ENCODE data around the gene DSCAML1.

Gene DSCAML1

DNA sequence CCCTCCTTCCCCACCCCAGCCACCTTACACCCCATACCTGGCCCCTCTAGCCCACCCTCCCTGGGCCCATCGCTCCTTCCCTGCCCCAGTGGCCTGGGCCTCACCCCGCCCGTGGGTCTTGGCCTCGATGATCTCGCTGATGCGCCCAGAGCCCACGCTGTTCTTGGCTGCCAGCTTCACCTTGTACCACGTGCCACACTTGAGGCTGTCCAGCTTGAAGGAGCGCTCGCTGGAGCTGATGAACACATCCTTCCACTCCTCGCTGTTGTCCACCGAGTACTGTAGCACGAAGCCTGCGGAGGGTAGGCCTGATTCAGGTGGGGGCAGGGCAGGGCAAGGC is 359.3 kb downstream of the DSCAML1 start:
- DNase-seq (ENCODE audit: low read depth in 1 of 2, low spot score in 1 of 2) = no peak

DNA sequence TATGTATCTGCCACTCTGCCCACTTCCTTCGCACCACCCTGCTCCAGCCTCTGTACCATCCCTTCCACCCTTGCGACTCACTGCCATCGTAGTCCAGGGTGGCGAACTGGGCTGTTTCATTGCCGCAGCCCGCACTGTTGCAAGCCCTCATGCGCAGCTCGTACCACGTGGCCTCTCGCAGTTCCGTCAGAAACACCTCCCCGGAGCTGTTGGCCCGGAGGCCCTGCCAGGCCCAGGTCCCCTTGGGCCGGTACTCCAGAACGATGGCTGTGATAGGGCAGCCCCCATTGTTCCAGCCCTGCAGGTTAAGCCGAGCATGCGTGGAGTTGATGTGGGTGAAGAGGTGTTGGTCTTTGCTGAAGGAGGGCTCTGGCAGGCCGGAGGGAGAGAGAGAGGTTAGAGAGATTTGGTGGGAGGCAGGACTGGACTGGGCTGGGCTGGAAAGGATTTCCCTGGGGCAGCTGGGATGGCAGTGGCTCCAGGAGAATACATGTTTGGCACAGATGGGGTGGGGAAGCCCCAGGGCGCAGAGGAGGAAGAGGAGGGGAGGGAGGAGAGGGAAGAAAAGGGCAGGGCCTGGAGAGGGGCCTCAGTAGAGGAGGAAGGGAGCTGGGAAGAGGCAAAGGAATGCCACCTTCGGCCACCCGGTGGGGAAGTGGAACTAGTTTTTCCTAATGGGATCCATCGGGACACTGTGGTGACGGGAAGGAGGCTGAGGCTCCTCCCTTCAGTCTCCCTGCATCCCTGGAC is 359.8 kb downstream of the DSCAML1 start:
- no peak for DNase-seq (ENCODE audit: low read depth in 1 of 2, low spot score in 1 of 2)

DNA sequence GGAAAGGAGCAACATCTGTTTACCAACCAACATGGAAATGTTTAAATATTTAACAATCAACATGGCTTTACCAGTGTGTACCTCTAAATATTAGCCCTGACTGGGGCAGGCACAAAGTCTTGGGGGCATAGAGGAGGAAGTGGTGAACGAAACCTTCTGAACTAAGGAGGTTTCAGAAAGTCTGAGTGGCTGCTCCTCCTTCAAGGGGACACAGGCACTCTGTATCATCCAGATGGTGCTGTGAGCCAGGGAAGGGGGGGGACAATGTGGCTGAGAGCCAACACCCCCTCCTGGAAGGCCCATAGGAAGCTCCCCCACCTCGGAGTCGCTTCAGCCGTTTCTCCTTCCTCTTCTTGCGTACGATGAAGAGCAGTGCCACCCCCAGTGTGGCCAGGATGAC is 361.7 kb downstream of the DSCAML1 start:
- no peak for DNase-seq (ENCODE audit: low read depth in 1 of 2, low spot score in 1 of 2)

DNA sequence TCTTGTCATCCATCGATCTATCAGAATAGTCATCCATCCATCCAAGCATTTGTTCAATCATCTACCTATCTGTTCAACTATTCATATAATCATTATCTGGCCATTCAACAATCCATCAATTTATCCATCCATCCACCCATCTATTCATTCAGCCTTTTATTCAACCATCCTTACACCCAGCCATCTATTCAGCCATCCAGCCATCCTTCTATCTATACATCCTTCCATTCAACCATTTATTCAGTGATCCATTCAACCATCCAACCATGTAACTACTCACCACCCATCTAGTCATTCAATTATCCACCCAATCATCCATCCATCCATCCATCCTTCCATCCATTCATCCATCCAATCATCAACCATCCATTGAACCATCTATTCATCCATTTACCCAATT is 362.5 kb downstream of the DSCAML1 start:
- DNase-seq (ENCODE audit: low read depth in 1 of 2, low spot score in 1 of 2) = no peak

DNA sequence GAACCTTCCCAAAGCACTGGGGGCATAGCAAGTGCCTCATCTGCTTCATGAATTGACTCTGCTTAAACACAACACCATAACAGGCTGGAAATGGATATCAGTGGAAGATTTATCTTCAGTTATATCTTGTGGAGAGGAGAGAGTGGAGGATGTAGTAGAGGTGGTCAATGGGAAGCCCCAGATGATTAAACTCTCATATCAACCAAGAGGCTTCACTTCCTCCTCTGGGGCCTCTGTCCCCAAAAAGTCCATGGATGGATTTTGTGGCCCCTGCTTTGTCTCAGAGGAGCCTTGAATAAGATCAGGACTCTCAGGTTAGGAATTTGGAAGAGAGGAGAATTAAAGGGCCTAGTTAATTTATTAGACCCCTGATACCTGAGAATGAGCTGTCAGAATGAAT is 363.3 kb downstream of the DSCAML1 start:
- no peak for DNase-seq (ENCODE audit: low read depth in 1 of 2, low spot score in 1 of 2)

DNA sequence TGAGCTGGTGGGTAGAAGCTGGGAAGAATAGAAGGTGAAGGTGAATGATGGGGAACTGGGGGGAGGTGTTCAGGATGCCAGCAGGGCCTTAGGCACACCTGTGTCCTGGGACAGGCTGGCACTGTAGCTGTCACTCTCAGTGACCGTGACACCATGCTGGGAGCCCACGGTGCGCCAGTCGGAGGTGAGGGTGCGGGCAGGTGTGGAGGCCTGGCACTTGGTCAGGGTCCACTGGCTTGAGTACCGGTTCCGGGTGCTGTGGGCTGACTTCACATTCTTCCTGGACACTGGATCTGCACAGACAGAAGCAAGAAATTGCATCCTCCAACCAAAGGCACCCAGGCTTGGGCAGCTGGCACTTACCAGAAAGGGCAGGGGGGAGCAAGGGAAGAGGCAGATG is 365.6 kb downstream of the DSCAML1 start:
- no peak for DNase-seq (ENCODE audit: low read depth in 1 of 2, low spot score in 1 of 2)

DNA sequence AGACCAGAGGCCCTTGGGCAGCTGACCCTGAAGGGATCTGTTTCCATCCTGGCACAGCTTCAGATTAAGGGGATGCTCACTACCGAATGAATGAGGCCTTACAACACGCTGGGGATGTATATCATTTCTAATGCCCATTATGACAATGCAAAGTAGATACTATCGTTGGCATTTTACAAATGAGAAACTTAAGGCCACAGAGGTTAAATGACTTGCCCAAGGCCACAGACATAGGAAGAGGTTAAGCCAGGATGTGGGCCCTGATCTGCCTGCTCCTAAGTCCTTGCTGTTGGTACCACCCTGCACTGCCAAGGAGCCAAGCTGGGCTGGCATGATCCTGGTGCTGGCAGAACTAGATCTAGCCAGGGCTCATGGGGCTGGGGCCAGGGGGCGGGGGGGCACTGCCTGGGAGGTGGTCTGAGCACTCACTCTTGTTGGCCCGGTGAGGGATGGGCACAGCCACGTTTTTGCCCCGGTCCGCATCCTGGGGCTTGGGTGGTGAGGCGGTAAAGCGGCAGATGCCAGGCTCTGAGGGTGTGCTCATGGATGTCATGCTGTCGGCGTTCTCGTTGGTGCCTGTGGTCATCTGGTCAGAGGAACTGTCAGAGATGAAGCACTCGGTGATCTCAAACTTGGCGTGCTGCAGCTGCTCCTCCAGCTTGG is 366.6 kb downstream of the DSCAML1 start:
- no peak for DNase-seq (ENCODE audit: low read depth in 1 of 2, low spot score in 1 of 2)

DNA sequence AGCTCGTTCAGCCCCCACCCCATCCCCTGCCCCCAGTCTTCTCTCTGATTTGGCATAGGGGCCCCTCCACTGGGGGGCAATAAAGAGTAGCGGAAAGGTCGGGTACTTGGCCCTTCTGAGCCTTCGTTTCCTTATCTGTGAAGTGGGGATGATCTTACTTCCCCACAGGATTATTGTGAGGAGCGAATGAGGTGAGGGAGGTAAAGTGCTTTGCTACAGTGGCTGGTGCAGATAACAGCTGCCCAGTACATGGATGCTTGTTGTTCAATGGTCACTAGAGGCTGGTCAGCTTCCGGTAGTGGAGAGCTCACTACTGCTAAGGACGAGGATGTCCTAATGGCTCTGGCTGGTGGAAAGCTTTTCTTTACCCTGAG is 368.2 kb downstream of the DSCAML1 start:
- no peak for DNase-seq (ENCODE audit: low read depth in 1 of 2, low spot score in 1 of 2)

DNA sequence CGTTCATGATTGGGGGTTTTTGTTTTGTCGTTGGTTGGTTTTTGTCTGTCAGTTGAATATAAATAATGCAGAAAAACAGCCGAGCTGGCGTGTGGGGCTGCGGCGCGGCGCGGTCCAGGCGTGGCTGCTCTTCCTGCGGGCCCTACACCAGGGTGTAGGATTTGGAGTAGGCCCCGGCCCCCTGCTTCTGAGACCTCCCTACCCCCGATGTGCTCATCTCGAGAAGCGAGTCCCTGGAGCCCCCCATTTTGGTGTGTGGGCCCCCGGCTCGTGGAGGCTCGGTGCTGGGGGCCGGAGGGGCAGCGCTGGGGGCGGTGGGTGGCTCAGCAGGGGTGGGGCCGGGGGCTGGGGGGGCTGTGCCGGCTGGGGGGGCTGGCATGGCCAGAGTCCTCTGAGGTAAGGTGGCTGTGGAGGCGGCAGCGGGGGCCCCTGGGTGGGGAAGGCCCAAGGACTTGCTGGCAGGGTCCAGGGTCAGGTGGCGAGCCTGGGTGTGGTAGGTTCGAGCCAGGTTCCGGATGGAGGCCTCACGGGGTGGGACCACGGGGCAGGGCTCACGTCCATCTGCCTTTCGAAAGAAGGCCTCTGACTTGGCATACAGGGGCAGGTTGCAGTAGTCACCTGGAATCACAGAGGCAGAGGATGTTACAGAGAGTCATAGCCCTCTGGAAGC is 368.7 kb downstream of the DSCAML1 start:
- no peak for DNase-seq (ENCODE audit: low read depth in 1 of 2, low spot score in 1 of 2)

DNA sequence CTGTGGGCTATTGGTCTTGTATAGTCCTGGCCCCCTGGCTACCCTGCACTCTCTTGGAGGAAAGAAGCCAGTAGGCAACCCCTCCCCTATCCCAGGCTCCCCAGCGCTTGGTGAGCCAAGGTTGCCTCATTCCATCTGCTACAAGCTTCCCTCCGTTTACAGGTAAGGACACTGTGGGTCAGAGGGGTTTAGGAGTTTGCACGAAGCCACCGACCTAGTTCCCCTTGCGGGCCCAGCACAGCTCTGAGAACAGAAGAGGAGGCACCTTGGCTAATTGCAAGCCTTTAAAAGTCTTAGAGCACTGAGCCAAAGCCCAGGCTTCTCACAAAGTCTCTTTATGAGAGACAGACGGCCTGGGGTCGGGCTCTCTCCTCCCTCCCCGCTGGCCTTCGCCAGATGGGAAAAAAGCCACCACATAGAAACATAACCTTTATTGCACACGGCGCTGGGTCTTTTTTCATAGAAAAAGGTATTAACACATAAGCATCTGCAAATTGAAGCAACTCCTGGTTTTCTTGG is 369.6 kb downstream of the DSCAML1 start:
- DNase-seq (ENCODE audit: low read depth in 1 of 2, low spot score in 1 of 2) = no peak

DNA sequence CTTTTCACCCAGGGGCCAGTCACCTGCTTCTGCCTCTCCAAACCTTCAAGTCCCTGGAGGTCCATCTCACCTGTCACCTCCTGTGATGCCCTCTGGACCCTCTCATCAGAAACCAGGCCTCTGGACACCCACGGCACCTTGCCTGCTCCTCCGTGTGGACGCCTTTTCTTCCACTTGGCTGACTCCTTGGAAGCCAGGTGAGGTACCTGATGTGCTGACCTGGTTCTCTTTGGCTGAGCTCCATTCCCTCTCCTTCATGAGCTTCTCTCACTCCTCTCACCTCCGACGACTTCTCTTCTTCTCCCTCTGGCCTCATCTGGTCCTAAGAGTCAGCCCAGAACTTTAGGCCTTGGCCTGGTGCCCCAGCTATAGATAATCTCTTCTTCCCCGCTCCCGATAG is 370.1 kb downstream of the DSCAML1 start:
- no peak for DNase-seq (ENCODE audit: low read depth in 1 of 2, low spot score in 1 of 2)

DNA sequence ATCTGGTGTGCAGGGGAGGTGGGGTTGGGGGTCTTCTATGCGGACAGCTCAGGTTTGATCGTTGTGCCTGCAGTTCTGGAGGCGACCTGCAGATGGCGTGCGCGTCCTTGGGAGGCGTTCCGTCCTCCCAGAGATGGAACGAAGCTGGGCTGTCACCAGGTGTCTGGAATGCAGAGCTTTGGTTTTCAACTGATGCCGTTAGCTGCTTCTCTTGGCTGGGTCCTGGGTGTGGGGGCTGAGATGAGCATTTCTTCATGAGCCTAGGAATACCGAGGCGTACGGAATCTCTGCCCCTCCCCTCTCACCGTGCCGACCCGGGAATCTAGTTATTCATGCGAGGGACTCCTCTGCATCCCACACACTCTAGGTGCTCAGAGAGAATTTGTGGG is 370.7 kb downstream of the DSCAML1 start:
- peak; percentile 22 to 56 for DNase-seq (ENCODE audit: low read depth in 1 of 2, low spot score in 1 of 2)

DNA sequence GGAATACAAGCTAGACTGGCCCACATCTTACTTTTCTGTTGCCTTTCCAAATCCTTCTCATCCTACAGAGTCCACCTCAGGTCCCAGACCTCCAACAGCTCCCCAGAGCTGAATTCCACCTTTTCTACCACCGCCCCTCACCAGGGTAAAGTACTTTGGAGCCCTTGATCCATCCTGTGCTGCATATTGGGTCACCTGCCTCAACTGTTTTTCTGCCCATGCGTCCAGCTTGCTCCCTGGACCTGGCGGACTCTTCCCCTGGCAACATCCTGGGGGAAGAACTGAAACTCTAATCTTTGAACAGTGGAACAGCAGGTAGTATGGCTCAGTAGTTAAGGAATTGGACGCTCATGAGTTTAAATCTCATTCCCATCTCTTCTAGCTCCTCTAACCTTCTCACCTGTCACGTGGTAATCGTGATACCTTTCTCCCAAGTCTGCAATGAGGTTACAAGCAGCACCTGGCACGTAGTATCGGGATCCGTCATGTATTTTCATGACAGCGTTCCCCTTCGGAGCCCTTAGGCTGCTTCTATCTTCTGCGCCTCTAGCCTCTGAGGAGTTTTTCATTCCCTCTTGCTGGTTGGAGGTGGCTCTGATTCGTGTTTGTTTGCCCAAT is 371.2 kb downstream of the DSCAML1 start:
- no peak for DNase-seq (ENCODE audit: low read depth in 1 of 2, low spot score in 1 of 2)

DNA sequence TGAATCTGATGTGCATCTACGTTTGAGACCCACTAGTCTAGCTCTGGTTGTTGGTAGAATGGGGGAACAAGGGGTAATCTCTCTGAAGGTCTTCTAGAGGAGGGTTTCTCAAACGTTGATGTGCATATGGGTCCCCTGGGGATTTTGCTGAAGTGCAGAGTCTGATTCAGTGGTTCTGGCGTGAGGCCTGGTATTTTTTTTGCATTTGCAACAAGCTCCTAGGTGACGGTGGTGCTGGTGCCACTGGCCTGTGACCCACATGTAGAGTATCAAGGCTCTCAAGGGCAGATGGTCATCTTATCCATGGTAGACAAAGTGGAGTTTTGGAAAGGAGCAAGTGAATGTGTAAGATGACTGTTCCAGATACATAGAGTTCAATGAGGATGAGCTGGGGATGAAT is 372.2 kb downstream of the DSCAML1 start:
- no peak for DNase-seq (ENCODE audit: low read depth in 1 of 2, low spot score in 1 of 2)

DNA sequence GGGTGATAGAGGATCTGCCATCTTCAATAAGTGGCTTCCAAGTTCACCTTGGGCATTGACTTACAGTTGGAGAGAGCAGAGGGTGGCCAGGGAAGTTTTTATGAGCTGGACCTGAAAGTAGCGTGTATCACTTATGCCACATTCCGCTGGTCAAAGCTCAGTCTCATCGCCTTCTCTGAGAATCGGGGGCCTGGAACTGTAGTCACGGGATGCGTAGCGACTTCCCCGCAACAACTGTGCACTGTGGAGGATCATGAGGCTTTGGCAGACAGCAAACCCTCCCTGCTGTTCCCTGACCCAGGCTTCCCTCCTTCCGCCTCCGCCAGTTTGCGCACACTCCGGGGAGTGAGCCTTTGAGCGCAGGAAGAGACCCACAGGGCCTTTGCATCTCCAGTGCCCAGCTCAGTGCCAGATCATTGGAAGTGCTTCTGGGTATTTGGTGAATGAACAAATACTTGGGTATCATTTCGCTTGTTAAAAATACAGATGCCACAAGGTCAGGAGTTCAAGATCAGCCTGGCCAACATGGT is 373.9 kb downstream of the DSCAML1 start:
- DNase-seq (ENCODE audit: low read depth in 1 of 2, low spot score in 1 of 2) = no peak

DNA sequence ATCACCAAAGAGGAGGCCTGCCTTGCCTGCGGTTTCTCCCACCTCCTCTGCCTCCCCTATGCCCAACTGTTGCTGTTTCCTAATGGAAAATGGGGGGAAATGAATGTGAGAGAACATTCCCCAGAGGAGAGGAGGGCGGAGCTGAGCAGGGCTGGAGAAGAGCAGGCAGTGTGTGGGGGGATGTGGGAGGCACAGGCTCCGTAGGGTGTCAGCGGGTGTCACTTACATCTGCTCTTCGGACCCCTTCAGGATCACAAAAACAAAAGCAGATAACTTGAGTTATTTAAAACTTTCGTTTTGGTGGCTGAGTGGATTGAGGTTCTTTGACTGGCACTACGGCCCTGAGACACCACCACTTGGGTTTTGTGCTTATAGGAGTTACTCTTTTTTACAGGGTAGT is 375.5 kb downstream of the DSCAML1 start:
- no peak for DNase-seq (ENCODE audit: low read depth in 1 of 2, low spot score in 1 of 2)

DNA sequence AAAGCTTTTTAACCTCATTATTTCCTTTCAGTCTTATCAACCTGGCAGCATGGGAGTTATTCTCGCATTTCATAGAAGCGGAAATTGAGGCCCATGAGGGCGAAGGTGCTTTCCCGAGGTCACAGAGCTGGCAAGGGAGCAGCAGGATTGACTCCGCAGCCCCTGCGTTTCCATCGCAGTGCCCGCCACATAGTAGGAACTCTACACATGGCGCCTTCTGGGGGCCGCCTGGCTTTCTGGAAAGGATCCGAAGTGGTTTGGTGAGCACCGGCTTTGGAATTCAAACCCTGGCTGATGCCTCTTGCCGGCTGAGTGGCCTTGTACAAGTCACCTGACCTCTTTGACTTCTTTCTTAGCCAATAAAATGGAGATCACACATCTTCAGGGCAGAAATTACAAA is 376.0 kb downstream of the DSCAML1 start:
- no peak for DNase-seq (ENCODE audit: low read depth in 1 of 2, low spot score in 1 of 2)

DNA sequence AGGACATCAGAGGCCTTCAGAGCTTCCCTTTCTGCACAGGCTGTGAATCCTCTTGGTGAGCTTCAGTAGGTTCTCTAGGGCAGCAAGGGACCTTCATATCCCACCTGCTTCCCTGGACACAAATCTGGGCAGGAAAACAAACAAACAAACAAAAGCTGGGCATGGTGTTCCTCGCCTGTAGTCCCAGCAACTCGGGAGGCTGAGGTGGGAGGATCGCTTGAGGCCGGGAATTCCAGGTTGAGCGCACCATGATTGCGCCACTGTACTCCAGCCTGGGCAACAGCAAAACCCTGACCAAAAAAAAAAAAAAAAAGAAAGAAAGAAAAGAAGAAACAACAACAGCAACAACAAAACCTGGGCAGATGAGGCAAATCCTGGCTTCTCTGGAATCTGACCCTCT is 376.4 kb downstream of the DSCAML1 start:
- DNase-seq (ENCODE audit: low read depth in 1 of 2, low spot score in 1 of 2) = no peak

DNA sequence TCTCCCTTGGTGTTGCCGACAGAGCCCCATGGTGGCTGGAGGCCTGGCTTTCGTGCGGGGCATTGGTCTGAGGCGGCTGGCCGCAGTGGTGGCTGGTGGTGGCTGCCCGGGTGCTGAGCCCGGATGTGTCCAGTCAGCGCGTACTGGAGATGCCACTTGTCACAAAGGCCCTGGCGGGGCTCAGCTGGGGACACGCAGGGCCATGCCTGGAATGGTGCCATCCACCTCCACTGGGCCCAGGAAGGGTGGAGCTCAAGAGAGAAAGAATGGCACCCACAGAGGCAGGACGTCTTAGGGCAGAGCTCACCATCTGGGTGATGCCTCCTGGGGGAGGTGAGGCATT is 376.9 kb downstream of the DSCAML1 start:
- DNase-seq (ENCODE audit: low read depth in 1 of 2, low spot score in 1 of 2) = no peak

DNA sequence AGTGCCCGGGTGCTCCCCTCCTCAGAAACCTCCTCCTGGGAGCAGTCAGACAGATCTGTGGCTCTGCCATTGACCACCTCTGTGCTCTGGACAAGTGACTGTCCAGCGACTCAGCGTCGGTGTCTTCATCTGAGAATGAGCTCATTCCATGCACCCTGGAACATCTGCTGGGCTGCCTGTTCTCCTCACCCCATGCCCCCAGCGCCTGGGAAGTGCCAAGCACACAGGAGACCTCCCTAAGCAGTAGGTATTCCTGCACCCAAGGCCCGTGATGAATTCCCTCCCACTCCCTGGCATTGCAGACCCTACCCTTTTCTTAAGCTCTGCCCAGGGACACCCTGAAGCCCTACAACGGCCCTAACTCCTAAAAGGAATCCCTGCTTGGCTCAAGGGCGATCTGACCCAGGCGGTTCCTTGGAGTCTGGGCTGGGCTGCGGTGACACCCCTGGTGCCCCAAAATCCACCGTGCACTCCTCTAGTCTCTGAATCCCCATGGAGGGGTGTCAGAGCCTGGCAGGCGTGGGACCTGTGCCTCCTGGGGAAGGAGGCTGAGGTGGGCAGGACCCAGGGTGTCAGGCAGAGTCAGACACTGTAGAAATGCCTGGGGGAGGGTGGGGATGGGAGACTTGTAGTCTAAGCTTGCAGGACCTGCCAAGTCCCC is 377.4 kb downstream of the DSCAML1 start:
- DNase-seq (ENCODE audit: low read depth in 1 of 2, low spot score in 1 of 2) = no peak

DNA sequence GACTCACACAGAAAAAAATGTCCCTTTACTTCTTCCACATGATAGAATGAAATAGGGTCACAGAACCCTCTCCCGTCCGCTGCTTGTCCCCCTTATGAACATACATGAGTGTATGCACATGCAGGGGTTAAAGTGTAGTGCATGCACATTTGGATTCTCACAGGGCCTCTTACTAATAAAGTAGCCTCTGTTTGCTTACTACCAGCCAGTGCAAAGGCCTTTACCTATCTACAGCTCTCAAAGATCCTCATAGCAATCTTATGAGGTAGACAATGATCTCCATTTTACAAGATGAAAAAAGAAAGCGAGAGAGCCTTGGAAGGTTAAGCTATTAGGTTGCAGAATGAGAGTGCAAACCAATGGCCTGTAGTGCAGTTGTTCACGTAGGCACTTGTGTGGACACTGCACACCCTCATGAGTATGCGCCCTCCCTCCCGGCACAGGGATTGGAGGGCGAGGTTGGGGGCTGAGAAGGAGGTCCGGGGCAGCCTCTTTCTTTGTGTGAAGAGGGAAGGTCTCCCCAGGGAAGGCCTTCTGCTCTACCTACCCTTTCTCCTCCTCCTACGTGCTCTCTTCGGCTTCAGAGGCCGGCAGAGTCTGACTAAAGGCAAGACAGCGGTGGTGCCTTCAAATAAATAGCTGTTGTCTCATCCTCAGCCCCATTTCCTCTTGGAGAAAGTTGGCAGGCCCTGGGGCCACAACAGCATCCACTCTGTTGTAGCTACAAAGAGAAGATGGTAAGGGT is 378.1 kb downstream of the DSCAML1 start:
- no peak for DNase-seq (ENCODE audit: low read depth in 1 of 2, low spot score in 1 of 2)
